SU-DHL-6 (cell line): ENCODE measurements around the gene HSPA12B.
"Not testable (repeated sequence)": the region's sequence is repeated elsewhere in the genome, so short reads cannot be mapped to it uniquely, and the experiment has no call there.

Source experiments
- CTCF ChIP-seq: fragments of 200-600 bp; sonication (generic); IDR thresholded peaks from one replicate; pipeline ENCODE4 v1.5.1; 2017; ENCODE audit warnings: antibody characterized with exemption, mild to moderate bottlenecking, low read length, moderate library complexity; ENCODE audit not compliant: insufficient read depth, poor library complexity, severe bottlenecking
- EZH2phosphoT487 ChIP-seq: fragments of 200-600 bp; sonication (generic), shearing (Covaris generic); conservative IDR thresholded peaks from 2 replicates; pipeline ENCODE4 v1.6.1; 2018; ENCODE audit warnings: mild to moderate bottlenecking, antibody characterized with exemption, low read length, moderate library complexity, mixed read lengths

DNA sequence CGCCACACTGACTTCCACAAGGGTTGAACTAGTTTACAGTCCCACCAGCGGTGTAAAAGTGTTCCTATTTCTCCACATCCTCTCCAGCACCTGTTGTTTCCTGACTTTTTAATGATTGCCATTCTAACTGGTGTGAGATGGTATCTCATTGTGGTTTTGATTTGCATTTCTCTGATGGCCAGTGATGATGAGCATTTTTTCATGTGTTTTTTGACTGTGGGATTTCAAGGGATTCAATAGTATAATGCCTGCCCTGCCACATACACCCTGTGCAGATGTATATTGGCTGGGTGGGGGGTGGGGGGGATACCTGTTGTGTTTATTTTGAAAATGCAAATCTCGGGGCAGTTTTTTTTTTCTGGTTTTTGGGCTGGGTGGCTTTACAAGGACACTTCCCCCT is 61.7 kb downstream of the HSPA12B start:
- TF ChIP-seq CTCF, EZH2phosphoT487: not testable (repeated sequence)
